Endodermal cell (in vitro differentiated cells): ENCODE results near the gene MICU2. TPM values are rescaled to one million over a fixed set of nuclear protein-coding genes. Genes with fewer than 3 reads are reported as not detected.
"Not testable (repeated sequence)": the region's sequence is repeated elsewhere in the genome, so short reads cannot be mapped to it uniquely, and the experiment has no call there.

Experiments used
- DNase-seq: peaks from one replicate; pipeline ENCODE4 v3.0.0-alpha.2; 2017
- H3K27ac ChIP-seq: 2 replicates; pipeline ENCODE4 v1.5.1; 2013; ENCODE audit warnings: mild to moderate bottlenecking, low read depth, low read length, moderate library complexity
- H3K27me3 ChIP-seq: 2 replicates; pipeline ENCODE4 v1.6.1; 2013; ENCODE audit warnings: mild to moderate bottlenecking, low read length, moderate library complexity; ENCODE audit not compliant: insufficient read depth, control insufficient read depth, poor library complexity, severe bottlenecking
- H3K36me3 ChIP-seq: 2 replicates; pipeline ENCODE4 v1.7.0; 2013; ENCODE audit warnings: mild to moderate bottlenecking, low read length, moderate library complexity; ENCODE audit not compliant: control insufficient read depth, insufficient read depth
- H3K4me1 ChIP-seq: one replicate; pipeline ENCODE4 v1.7.0; 2013; ENCODE audit warnings: low read length; ENCODE audit not compliant: control insufficient read depth, insufficient read depth
- H3K4me3 ChIP-seq: 2 replicates; pipeline ENCODE4 v1.5.1; 2013; ENCODE audit warnings: mild to moderate bottlenecking, low read length, moderate library complexity
- H3K9ac ChIP-seq: 2 replicates; pipeline ENCODE4 v1.6.1; 2013; ENCODE audit warnings: mild to moderate bottlenecking, low read length, moderate library complexity; ENCODE audit not compliant: poor library complexity, severe bottlenecking; ENCODE audit errors: extremely low read depth
- H3K9me3 ChIP-seq: 2 replicates; pipeline ENCODE4 v1.6.1; 2013; ENCODE audit warnings: mild to moderate bottlenecking, low read length, moderate library complexity; ENCODE audit not compliant: control insufficient read depth
- H3K27ac Mint-ChIP-seq: 2 replicates; pipeline ENCODE4 v1.8.0; 2020; ENCODE audit warnings: mixed read lengths
- H3K27me3 Mint-ChIP-seq: 2 replicates; pipeline ENCODE4 v1.8.0; 2021; ENCODE audit warnings: mild to moderate bottlenecking, mixed read lengths; ENCODE audit not compliant: insufficient read depth
- H3K36me3 Mint-ChIP-seq: 2 replicates; pipeline ENCODE4 v1.8.0; 2020; ENCODE audit warnings: low read depth, mixed read lengths
- H3K4me1 Mint-ChIP-seq: 2 replicates; pipeline ENCODE4 v1.8.0; 2020; ENCODE audit warnings: mixed read lengths
- H3K4me3 Mint-ChIP-seq: 2 replicates; pipeline ENCODE4 v1.8.0; 2020; ENCODE audit warnings: mild to moderate bottlenecking, moderate library complexity, mixed read lengths
- H3K9me3 Mint-ChIP-seq: 2 replicates; pipeline ENCODE4 v1.8.0; 2020; ENCODE audit warnings: mild to moderate bottlenecking, mixed read lengths
- WGBS, 2 experiments: methylation state at CpG; one replicate each; pipeline versions ENCODE4 v1.1.5 to v1.1.7; 2013; ENCODE audit warnings: missing lambda C conversion rate in 2 of 2, mixed read lengths in 1 of 2; ENCODE audit not compliant: insufficient coverage in 1 of 2, insufficient read length in 1 of 2; 5-methylcytosine and 5-hydroxymethylcytosine counted together
- total RNA-seq, 2 donors: library from RNA; stranded (reverse); fragmentation: NEBNext Ultra II Directional in 1 of 2; extraction: Animal tissue kit (Norgen Biotek cat#: 25700) in 1 of 2; gene quantifications; 2 replicates in 1 of 2; 3 replicates in 1 of 2; pipeline ENCODE4 v1.2.1, GENCODE V29; 2021
- TF ChIP-seq, protein P1 (sequence below): fragments of 200-600 bp; sonication (generic); conservative IDR thresholded peaks from 2 replicates; pipeline ENCODE4 v1.5.0; 2021; ENCODE audit warnings: antibody characterized with exemption, mild to moderate bottlenecking

The MICU2 gene
- total RNA-seq, 2 donors from 2014 or later: 39.1 to 45.7 TPM

DNA sequence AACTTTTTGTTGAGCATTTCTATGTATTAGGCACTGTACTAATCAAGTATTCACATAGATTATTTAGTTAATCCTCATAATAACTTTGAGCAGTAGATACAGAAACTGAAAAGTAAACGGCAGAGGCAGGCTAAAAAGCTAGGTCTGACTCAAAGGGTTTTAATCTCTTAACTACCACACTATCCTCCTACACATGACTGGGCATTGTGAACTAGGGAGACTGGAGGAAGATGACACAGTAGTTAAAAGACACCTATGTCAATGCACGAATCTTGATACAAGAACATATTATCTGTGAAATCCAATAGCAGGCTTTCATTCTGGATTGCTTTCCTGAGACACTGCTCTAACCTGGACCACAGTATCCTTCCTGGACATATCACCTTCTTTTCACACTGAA lies 36.3 kb downstream of the MICU2 start:
- Histone ChIP-seq H3K27me3 (no peaks in the 10 kb centered on the region), H3K9ac (no peak overlapping the region), H3K9me3 (no peaks in the 10 kb centered on the region), H3K4me3 (no peak overlapping the region), H3K36me3 (peaks cover 26% of the 10 kb centered on the region), H3K4me1 (no peaks in the 10 kb centered on the region), H3K27ac (no peak overlapping the region)
- no peaks in the 10 kb centered on the region for H3K27me3 Mint-ChIP-seq
- H3K27ac Mint-ChIP-seq: no peak overlapping the region
- peaks cover 6% of the 10 kb centered on the region for H3K4me1 Mint-ChIP-seq
- TF ChIP-seq, protein P1, sequence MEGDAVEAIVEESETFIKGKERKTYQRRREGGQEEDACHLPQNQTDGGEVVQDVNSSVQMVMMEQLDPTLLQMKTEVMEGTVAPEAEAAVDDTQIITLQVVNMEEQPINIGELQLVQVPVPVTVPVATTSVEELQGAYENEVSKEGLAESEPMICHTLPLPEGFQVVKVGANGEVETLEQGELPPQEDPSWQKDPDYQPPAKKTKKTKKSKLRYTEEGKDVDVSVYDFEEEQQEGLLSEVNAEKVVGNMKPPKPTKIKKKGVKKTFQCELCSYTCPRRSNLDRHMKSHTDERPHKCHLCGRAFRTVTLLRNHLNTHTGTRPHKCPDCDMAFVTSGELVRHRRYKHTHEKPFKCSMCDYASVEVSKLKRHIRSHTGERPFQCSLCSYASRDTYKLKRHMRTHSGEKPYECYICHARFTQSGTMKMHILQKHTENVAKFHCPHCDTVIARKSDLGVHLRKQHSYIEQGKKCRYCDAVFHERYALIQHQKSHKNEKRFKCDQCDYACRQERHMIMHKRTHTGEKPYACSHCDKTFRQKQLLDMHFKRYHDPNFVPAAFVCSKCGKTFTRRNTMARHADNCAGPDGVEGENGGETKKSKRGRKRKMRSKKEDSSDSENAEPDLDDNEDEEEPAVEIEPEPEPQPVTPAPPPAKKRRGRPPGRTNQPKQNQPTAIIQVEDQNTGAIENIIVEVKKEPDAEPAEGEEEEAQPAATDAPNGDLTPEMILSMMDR: no peak
- peaks cover 28% of the 10 kb centered on the region for H3K36me3 Mint-ChIP-seq
- H3K9me3 Mint-ChIP-seq: peaks cover 2% of the 10 kb centered on the region
- H3K4me3 Mint-ChIP-seq: no peak overlapping the region
- no peak for DNase-seq
- 97% methylated on average over 2 of the region's 2 CpGs; no CpG with 5 or more reads in 1 of the 2 experiments for WGBS, 2 experiments

DNA sequence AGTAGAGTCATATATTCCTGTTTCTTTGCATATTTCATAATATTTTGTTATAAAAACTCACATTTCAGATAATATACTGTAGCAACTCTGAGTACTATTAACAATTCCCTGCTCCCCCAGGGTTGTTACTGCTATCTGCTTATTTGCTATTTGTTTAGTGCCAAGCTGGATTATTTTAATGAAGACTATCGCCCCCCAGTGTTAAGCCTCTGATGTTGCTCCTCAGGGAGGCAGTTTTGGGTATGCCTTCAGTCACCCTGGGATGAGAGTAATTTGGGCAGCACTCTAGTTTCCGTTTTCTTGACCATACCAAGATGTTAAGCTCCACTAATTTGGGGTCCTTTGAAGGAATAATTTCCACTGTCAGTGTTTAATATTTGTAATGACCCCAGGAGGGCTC lies 46.0 kb downstream of the MICU2 start:
- DNase-seq: peak; percentile 68
- Histone ChIP-seq H3K9me3 (no peaks in the 10 kb centered on the region), H3K27ac (no peak overlapping the region), H3K4me3 (no peak overlapping the region), H3K27me3 (no peaks in the 10 kb centered on the region), H3K9ac (no peak overlapping the region), H3K4me1 (no peaks in the 10 kb centered on the region), H3K36me3 (peaks cover 28% of the 10 kb centered on the region)
- Mint-ChIP-seq H3K36me3 (peaks cover 42% of the 10 kb centered on the region), H3K27ac (no peak overlapping the region), H3K9me3 (peaks cover 7% of the 10 kb centered on the region), H3K27me3 (no peaks in the 10 kb centered on the region), H3K4me1 (peaks cover 6% of the 10 kb centered on the region), H3K4me3 (no peak overlapping the region)
- WGBS, 2 experiments: 51 to 64% methylated on average over 1 to 2 of the region's 2 CpGs
- TF ChIP-seq, protein P1: peak; percentile 79

DNA sequence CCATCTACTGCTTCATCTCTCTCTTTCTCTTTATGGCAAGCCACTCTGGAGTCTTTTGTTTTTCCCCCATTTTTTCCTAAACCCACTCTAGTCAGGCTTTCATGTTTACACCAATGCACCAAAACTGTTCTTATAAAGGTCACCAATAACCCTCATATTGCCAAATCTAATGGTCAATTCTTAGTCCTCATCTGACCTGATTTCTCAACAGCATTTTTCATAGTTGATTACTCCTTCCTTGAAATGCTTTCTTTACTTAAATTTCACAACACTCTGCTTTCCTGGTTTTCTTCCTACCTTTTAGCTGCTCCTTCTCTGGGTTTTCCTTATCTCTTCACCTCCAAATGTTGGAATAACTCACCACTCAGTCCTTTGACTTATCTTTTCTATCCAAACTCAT lies 47.9 kb downstream of the MICU2 start:
- Histone ChIP-seq H3K4me3 (no peak overlapping the region), H3K4me1 (no peaks in the 10 kb centered on the region), H3K9ac (no peak overlapping the region), H3K36me3 (peaks cover 20% of the 10 kb centered on the region), H3K27ac (no peak overlapping the region), H3K27me3 (no peaks in the 10 kb centered on the region), H3K9me3 (no peaks in the 10 kb centered on the region)
- no peaks in the 10 kb centered on the region for H3K27me3 Mint-ChIP-seq
- peaks cover 37% of the 10 kb centered on the region for H3K36me3 Mint-ChIP-seq
- peaks cover 6% of the 10 kb centered on the region for H3K4me1 Mint-ChIP-seq
- H3K9me3 Mint-ChIP-seq: peaks cover 14% of the 10 kb centered on the region
- TF ChIP-seq, protein P1: no peak
- no peak overlapping the region for H3K27ac Mint-ChIP-seq
- DNase-seq: no peak
- H3K4me3 Mint-ChIP-seq: no peak overlapping the region

DNA sequence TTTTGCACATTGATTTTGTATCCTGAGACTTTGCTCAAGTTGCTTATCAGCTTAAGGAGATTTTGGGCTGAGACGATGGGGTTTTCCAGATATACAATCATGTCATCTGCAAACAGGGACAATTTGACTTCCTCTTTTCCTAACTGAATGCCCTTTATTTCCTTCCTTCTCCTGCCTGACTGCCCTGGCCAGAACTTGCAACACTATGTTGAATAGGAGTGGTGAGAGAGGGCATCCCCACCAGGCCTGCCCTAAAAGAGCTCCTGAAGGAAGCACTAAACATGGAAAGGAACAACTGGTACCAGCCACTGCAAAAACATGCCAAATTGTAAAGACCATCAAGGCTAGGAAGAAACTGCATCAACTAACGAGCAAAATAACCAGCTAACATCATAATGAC lies 50.7 kb downstream of the MICU2 start:
- H3K27ac Mint-ChIP-seq, H3K27me3 ChIP-seq, H3K4me3 Mint-ChIP-seq, H3K9me3 ChIP-seq, H3K4me1 ChIP-seq, H3K9ac ChIP-seq, DNase-seq, H3K27ac ChIP-seq, H3K4me3 ChIP-seq, H3K27me3 Mint-ChIP-seq, H3K4me1 Mint-ChIP-seq: not testable (repeated sequence)
- no CpG with 5 or more reads among the region's 2 CpGs for WGBS, 2 experiments
- peaks cover 33% of the 10 kb centered on the region for H3K36me3 Mint-ChIP-seq
- H3K36me3 ChIP-seq: peaks cover 11% of the 10 kb centered on the region
- peaks cover 14% of the 10 kb centered on the region for H3K9me3 Mint-ChIP-seq
